HepG2 (cell line): ENCODE measurements around the gene GALNT16. TPM values are rescaled to one million over a fixed set of nuclear protein-coding genes. Genes with fewer than 3 reads are reported as not detected.

ENCODE experiments used
- ATAC-seq: fragments of 200-7000 bp; cut with Tn5 transposase; 3 replicates; pipeline ENCODE4 v1.9.1; 2020; ENCODE audit warnings: mild to moderate bottlenecking, moderate library complexity
- BruUV-seq: library from RNA; stranded (reverse); fragments of 400-500 nt; replicated peaks from 2 replicates; lab custom pipeline; 2021; lab: Mats Ljungman, UMichigan
- CTCF ChIA-PET: fragments of 300-600 bp; formaldehyde crosslinking; extraction: SDS; loops from one replicate; lab custom pipeline; 2021; ENCODE audit warnings: low total read pairs, inconsistent platforms, low intra/inter-chr PET ratio; lab: Yijun Ruan, JAX
- POLR2A ChIA-PET: fragments of 350-600 bp; sonication (Branson Sonifier 250); formaldehyde crosslinking; loops from one replicate; lab custom pipeline; 2020; ENCODE audit warnings: antibody characterized with exemption, inconsistent platforms; lab: Yijun Ruan, JAX
- DNase-seq: peaks from one replicate; pipeline ENCODE4 v3.0.0-alpha.2; 2015; ENCODE audit warnings: low spot score
- FAIRE-seq: peaks from 3 replicates; lab custom pipeline; 2011; peaks lifted over from hg19 to GRCh38; lab: Jason Lieb, UNC
- H2AFZ ChIP-seq: one replicate; pipeline ENCODE4 v1.6.1; 2011; ENCODE audit warnings: low read length, inconsistent platforms
- H3K27ac ChIP-seq: fragments of 300-600 bp; 3 replicates; pipeline ENCODE4 v1.8.0; 2011; ENCODE audit warnings: mixed run types, mild to moderate bottlenecking, mixed read lengths, low read length, inconsistent platforms; ENCODE audit not compliant: insufficient read depth; ENCODE audit errors: extremely low read length
- H3K27me3 ChIP-seq, 2 experiments: fragments of 200-600 bp in 1 of 2; 2 replicates in 1 of 2; 3 replicates in 1 of 2; pipeline versions ENCODE4 v1.6.0 to v1.8.0; 2011; ENCODE audit warnings: low read length in 2 of 2, mild to moderate bottlenecking in 2 of 2, moderate library complexity in 2 of 2, inconsistent platforms in 1 of 2; ENCODE audit not compliant: insufficient read depth in 2 of 2, control insufficient read depth in 1 of 2
- H3K36me3 ChIP-seq, 2 experiments: fragments of 200-600 bp in 1 of 2; replicated peaks in 1 of 2; 2 replicates in 1 of 2; 3 replicates in 1 of 2; pipeline versions ENCODE4 v1.5.1 to v1.8.0; 2011; ENCODE audit warnings: low read length in 2 of 2, inconsistent platforms in 1 of 2; ENCODE audit not compliant: insufficient read depth in 2 of 2, control insufficient read depth in 1 of 2
- H3K4me1 ChIP-seq: 2 replicates; pipeline ENCODE4 v1.5.1; 2012; ENCODE audit warnings: low read length, inconsistent platforms; ENCODE audit not compliant: insufficient read depth
- H3K4me2 ChIP-seq: 2 replicates; pipeline ENCODE4 v1.6.0; 2011; ENCODE audit warnings: low read depth, low read length, inconsistent platforms
- H3K4me3 ChIP-seq, 3 experiments: fragments of 200-600 bp in 1 of 3; sonication (generic), shearing (Covaris generic) in 1 of 3; replicated peaks in 1 of 3; 2 replicates each; pipeline ENCODE4 v1.5.1; 2011 to 2016; ENCODE audit warnings: low read length in 3 of 3, inconsistent platforms in 2 of 3, low read depth in 2 of 3, mild to moderate bottlenecking in 2 of 3, control low read depth in 1 of 3, mixed read lengths in 1 of 3; ENCODE audit not compliant: insufficient read depth in 1 of 3
- H3K79me2 ChIP-seq: one replicate; pipeline ENCODE4 v1.6.1; 2011; ENCODE audit warnings: low read length, inconsistent platforms; ENCODE audit not compliant: insufficient read depth
- H3K9ac ChIP-seq: 2 replicates; pipeline ENCODE4 v1.6.0; 2011; ENCODE audit warnings: mild to moderate bottlenecking, low read depth, low read length, inconsistent platforms; ENCODE audit not compliant: insufficient read depth
- H3K9me3 ChIP-seq: 2 replicates; pipeline ENCODE4 v1.5.1; 2012; ENCODE audit warnings: mild to moderate bottlenecking, low read length
- H4K20me1 ChIP-seq: 2 replicates; pipeline ENCODE4 v1.6.0; 2011; ENCODE audit warnings: inconsistent platforms, mild to moderate bottlenecking, low read length, moderate library complexity; ENCODE audit not compliant: insufficient read depth
- HNRNPUL1 ChIP-seq: fragments of 200-400 bp; formaldehyde crosslinking; IDR thresholded peaks from 2 replicates; pipeline ENCODE4 v1.6.1; 2017; ENCODE audit warnings: low read depth, mild to moderate bottlenecking, low read length, moderate library complexity
- PAWR ChIP-seq: sonication (generic); formaldehyde crosslinking; IDR thresholded peaks from 2 replicates; pipeline ENCODE4 v1.4.0; 2020; ENCODE audit warnings: missing genetic modification reagents, mild to moderate bottlenecking, borderline replicate concordance
- PAX8 ChIP-seq: sonication (generic); formaldehyde crosslinking; IDR thresholded peaks from 2 replicates; pipeline ENCODE4 v1.8.0; 2022; ENCODE audit warnings: mild to moderate bottlenecking, missing genetic modification reagents, borderline replicate concordance
- ZNF564 ChIP-seq: sonication (generic); formaldehyde crosslinking; IDR thresholded peaks from 2 replicates; pipeline ENCODE4 v1.8.1; 2023; ENCODE audit warnings: mild to moderate bottlenecking, missing genetic modification reagents
- WGBS: methylation state at CpG from one replicate; pipeline ENCODE4 v1.1.6; 2017; ENCODE audit warnings: low lambda C conversion rate; 5-methylcytosine and 5-hydroxymethylcytosine counted together
- in situ Hi-C: cut with HindIII; loops from 2 replicates; pipeline ENCODE4 v1.10.0; 2017; ENCODE audit warnings: low pct_unique_long_range_greater_than_20kb; ENCODE audit not compliant: extremely low pct_ligation_motif_present
- intact Hi-C: fragments of 100-400 bp; cut with micrococcal nuclease; formaldehyde crosslinking; loops from one replicate; pipeline ENCODE4 v1.10.0; 2022; ENCODE audit not compliant: unreplicated experiment
- polyA plus RNA-seq, 8 experiments: library from polyadenylated mRNA; depleted of rRNA in 3 of 8; stranded (reverse) in 7 of 8; unstranded in 1 of 8; fragments of >200 nt; fragmentation: Illumina TruSeq in 4 of 8; extraction: Trizol in 4 of 8; gene quantifications; 2 replicates each; pipeline versions ENCODE4 v1.2.1 to v1.2.3, GENCODE V29; 2011 to 2016; ENCODE audit warnings: low read depth in 4 of 8, missing spikeins in 1 of 8, mixed read lengths in 1 of 8; ENCODE audit not compliant: insufficient read depth in 1 of 8
- total RNA-seq, 5 experiments: library from RNA; depleted of rRNA; stranded (reverse); fragments of >200 nt; fragmentation: Illumina TruSeq; extraction: Trizol; gene quantifications; 2 replicates each; pipeline ENCODE4 v1.2.3, GENCODE V29; 2016; ENCODE audit warnings: low read depth in 1 of 5
- TF ChIP-seq, protein P1 (sequence below): sonication (generic); formaldehyde crosslinking; IDR thresholded peaks from 2 replicates; pipeline ENCODE4 v1.5.0; 2020; ENCODE audit warnings: mild to moderate bottlenecking, missing genetic modification reagents
- TF ChIP-seq, protein P2 (sequence below): IDR thresholded peaks from 2 replicates; pipeline ENCODE4 v1.6.1; 2016
- TF ChIP-seq, protein P3 (sequence below): IDR thresholded peaks from 2 replicates; pipeline ENCODE4 v1.6.1; 2012; ENCODE audit warnings: low read length, improper control_type of control experiment

Gene GALNT16
- total and polyA plus RNA-seq, 2 of the 13 experiments (the other 11 are each of a cell fraction or from before 2014, with no cell fraction given) = 0.54 to 0.82 TPM

DNA sequence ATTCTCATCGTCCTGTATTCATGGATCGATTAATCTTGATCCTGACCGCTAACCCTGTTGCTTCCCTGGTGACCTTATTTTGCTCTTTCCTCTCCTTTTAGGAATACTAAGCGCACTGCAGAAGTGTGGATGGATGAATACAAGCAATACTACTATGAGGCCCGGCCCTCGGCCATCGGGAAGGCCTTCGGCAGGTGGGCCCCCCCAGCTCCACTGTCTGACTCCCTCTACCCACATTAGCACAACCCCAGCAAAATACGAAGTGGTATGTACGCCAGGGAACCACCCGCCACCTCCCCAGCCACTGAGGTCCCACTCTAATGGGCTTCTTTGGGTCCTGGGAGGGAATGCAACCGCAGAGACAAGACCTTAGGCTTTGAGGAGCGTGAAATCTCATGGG lies 79.5 kb downstream of the GALNT16 start:
- TF ChIP-seq HNRNPUL1 (no peak), PAWR (CRISPR knock-in tag) (no peak), ZNF564 (no peak), PAX8 (CRISPR knock-in tag) (no peak)
- TF ChIP-seq, protein P1, sequence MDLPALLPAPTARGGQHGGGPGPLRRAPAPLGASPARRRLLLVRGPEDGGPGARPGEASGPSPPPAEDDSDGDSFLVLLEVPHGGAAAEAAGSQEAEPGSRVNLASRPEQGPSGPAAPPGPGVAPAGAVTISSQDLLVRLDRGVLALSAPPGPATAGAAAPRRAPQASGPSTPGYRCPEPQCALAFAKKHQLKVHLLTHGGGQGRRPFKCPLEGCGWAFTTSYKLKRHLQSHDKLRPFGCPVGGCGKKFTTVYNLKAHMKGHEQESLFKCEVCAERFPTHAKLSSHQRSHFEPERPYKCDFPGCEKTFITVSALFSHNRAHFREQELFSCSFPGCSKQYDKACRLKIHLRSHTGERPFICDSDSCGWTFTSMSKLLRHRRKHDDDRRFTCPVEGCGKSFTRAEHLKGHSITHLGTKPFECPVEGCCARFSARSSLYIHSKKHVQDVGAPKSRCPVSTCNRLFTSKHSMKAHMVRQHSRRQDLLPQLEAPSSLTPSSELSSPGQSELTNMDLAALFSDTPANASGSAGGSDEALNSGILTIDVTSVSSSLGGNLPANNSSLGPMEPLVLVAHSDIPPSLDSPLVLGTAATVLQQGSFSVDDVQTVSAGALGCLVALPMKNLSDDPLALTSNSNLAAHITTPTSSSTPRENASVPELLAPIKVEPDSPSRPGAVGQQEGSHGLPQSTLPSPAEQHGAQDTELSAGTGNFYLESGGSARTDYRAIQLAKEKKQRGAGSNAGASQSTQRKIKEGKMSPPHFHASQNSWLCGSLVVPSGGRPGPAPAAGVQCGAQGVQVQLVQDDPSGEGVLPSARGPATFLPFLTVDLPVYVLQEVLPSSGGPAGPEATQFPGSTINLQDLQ (CRISPR knock-in tag) = no peak
- TF ChIP-seq, protein P2, sequence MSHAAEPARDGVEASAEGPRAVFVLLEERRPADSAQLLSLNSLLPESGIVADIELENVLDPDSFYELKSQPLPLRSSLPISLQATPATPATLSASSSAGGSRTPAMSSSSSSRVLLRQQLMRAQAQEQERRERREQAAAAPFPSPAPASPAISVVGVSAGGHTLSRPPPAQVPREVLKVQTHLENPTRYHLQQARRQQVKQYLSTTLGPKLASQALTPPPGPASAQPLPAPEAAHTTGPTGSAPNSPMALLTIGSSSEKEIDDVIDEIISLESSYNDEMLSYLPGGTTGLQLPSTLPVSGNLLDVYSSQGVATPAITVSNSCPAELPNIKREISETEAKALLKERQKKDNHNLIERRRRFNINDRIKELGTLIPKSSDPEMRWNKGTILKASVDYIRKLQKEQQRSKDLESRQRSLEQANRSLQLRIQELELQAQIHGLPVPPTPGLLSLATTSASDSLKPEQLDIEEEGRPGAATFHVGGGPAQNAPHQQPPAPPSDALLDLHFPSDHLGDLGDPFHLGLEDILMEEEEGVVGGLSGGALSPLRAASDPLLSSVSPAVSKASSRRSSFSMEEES (CRISPR knock-in tag) = no peak
- TF ChIP-seq, protein P3, sequence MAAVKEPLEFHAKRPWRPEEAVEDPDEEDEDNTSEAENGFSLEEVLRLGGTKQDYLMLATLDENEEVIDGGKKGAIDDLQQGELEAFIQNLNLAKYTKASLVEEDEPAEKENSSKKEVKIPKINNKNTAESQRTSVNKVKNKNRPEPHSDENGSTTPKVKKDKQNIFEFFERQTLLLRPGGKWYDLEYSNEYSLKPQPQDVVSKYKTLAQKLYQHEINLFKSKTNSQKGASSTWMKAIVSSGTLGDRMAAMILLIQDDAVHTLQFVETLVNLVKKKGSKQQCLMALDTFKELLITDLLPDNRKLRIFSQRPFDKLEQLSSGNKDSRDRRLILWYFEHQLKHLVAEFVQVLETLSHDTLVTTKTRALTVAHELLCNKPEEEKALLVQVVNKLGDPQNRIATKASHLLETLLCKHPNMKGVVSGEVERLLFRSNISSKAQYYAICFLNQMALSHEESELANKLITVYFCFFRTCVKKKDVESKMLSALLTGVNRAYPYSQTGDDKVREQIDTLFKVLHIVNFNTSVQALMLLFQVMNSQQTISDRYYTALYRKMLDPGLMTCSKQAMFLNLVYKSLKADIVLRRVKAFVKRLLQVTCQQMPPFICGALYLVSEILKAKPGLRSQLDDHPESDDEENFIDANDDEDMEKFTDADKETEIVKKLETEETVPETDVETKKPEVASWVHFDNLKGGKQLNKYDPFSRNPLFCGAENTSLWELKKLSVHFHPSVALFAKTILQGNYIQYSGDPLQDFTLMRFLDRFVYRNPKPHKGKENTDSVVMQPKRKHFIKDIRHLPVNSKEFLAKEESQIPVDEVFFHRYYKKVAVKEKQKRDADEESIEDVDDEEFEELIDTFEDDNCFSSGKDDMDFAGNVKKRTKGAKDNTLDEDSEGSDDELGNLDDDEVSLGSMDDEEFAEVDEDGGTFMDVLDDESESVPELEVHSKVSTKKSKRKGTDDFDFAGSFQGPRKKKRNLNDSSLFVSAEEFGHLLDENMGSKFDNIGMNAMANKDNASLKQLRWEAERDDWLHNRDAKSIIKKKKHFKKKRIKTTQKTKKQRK = no peak
- WGBS = 44% methylated on average over 13 of the region's 13 CpGs
- Histone ChIP-seq H3K4me2 (no peak overlapping the region), H3K4me1 (no peaks in the 10 kb centered on the region), H3K36me3 (no peaks in the 10 kb centered on the region), H3K9me3 (no peaks in the 10 kb centered on the region), H3K27me3 (peaks cover 0 to 22% of the 10 kb centered on the region in 2 experiments; a peak in 3 of 5 replicates), H3K79me2 (no peaks in the 10 kb centered on the region), H3K9ac (no peak overlapping the region), H4K20me1 (no peaks in the 10 kb centered on the region), H3K27ac (no peak overlapping the region), H3K4me3 (no peak overlapping the region), H2AFZ (no peak overlapping the region)
- intact Hi-C loops (no loop called here), in situ Hi-C loops (no loop called here)
- FAIRE-seq (no peak), ATAC-seq (no peak), DNase-seq (no peak)
- ChIA-PET CTCF (no interaction called here), POLR2A (no interaction called here)
- no TSS peak for BruUV-seq
